GM19193 (cell line): ENCODE measurements around the gene TMEM51.

Source experiments
- POLR2A ChIP-seq: IDR thresholded peaks from 4 replicates; pipeline ENCODE4 v1.6.1; 2011; ENCODE audit not compliant: insufficient read depth, insufficient read length; ENCODE audit errors: extremely low read depth

TMEM51 gene

DNA sequence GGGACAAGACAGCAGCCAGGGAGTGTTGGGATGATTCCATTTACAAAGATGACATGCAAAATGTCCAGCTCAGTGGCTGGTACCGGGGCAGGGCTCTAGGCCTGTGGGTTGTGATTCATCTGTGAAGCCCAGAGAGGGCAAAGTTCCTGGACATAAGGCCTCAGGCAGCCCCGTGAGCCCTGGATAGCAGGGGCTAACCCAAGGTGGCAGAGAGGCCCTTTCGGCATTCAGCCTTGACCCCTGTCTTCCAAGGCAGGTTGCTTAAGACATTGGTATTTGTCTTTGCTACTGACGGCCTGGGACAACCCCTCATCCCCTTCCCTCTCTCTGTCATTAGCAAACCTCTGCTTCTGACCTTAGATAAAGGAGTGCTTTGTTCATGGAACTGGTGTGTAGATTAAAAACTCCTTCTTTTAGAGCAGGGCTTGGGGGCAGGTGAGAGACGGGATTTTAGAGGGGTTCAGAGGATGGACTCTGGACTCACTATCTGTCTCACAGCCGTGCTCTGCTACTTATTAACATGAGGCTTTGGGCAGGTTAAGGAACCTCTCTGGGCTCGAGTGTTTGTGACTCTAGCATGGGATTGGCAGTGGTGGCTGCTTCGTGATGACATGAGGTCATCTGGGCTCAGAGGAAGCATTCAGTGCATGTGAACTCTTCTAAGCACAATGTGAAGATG is 36.3 kb downstream of the TMEM51 start:
- no peak for TF ChIP-seq POLR2A

DNA sequence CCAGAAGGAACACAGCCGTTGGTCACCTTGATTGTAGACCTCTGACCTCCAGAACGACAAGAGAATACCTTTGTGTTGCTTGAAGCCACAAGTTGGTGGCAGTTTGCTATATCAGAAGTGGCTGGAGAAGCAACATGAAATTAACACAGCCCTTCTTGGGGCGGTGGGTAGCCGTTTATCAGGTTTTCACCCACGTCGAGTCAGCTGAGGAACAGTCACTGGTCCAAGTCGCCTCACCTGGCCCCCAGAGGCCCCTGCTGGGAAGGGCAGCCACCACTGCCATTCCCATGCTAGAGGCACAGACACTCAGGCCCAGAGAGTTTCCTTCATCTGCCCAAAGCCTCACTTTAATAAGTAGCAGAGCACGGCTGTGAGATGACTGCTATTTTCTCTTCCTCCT is 37.7 kb downstream of the TMEM51 start:
- no peak for TF ChIP-seq POLR2A

DNA sequence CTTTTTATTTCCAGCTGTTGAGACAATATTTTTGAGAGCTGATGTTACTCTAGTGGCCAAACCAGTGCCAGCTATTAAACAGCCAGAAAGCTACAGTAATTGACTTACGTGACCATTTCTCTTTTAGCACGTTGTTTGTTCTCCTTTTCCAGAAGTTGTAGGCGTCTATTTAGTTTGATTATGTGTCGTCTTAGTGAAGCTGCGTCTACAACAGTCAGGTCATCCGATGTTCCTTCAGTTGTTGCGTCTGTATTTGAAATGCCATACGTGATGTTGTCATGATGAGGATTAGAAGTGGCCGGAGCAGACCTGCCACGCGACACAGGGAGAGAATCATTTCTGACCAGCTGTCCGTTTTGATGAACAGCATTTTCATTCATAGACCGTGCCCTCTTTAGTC is 38.2 kb downstream of the TMEM51 start:
- no peak for TF ChIP-seq POLR2A

DNA sequence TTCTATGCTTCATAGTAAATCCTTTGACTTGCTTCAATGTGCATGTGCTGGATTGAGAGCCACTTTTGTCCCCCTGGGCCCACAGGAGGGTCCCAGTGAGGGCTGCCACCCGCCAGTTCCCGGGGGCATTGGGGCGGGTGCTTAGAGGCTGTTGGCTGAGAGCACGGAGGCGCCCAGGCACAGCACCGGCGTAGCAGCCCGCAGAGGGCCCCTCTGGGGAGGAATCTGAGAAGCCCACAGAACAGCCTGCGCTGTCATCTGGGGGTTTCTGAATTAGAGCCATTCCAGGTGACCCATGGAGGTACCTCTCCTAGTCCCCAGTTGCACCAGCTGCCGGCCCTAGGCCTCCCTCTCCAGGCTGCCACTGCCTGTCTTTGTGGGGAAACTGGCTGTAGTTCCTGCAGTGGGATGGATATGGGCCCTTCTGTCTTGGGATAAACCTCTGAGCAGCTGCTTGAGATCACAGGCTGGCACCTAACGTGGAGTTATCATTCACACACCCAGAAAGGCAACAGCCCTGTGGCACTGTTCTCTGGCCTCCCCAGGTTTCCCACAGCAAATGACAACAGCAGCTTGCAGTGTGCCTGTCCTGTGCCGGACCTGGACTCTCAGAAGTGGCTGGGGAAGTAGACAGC is 39.5 kb downstream of the TMEM51 start:
- TF ChIP-seq POLR2A: no peak

DNA sequence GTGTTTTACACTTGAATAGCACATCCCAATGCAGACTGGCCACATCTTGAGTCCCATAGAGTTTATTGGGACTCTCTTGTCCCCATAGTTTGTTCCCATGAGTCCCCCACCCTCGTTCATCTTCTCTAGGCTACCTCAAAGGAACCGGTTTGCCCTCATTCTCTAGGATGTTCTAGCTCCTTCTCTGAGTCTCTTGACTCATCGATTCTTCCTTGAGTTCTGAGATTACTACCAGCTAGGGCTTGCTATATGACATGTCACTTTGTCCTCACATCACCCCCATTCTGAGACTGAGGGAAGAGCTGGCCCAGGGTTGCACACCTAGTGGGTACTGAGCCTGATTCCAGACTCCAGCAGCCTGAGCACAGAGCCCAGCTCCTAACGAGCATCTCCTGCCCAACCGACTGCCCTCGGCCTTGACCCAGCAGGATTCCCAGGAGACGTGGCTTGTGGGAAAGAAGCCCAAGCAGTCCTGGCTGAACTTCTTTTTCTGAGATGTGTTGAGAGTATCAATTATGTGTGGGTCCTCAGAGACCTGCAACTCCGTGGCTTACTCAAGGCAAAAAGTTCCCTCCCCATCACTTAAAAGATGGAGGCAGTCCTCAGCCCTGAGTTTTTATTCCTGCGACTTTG is 42.0 kb downstream of the TMEM51 start:
- no peak for TF ChIP-seq POLR2A

DNA sequence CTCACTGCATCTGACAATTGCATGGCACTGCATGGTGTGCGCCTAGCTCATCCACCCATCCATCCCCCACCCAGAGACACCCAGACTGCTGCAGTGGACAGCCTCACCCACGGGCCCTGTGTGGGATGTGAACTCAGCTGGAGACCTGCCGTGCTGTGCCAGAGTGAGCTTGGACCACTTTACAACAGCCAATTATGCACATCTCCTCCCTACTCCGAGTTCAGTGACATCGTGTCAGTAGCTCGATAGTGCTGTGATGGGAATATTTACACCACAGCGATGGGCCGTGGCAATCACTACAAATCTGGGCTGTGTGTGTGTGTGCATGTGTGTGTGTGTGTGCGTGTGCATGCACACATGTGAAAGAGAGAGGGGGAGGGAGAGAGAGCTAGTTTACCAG is 42.5 kb downstream of the TMEM51 start:
- no peak for TF ChIP-seq POLR2A

DNA sequence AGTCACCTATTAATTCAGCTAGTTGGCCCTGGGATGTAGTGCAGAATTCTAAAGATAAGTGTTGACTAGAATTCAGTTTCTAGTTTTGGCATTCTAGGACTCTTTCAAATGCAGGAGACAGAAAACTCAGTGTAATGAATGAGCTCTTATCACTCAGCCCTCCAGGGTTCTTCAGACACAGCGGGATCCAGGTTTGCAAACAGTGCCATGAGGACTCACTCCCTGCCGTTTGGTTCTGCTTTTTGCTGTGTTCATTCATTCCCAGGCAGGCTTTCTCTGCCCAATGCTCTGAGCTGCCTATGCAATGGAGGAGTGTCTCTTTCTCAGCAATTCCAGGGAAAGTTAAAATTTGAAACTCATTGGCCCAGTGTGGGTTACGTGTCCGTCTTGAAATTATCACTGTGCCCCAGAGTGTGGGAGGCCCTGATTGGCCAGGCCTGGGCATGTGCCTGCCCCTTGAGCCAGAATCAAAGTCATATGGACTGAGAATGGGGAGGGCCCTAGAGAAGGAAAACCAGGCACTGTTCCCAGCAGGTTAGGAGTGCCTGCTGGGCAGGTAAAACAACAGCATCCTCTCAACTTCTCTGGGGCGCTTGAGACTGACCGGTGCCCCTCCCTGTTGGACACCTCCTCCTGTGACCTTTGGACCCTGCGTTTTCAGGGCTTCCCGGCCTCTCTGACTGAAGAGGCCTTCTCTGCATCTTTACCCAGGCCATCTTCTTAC is 43.4 kb downstream of the TMEM51 start:
- no peak for TF ChIP-seq POLR2A

DNA sequence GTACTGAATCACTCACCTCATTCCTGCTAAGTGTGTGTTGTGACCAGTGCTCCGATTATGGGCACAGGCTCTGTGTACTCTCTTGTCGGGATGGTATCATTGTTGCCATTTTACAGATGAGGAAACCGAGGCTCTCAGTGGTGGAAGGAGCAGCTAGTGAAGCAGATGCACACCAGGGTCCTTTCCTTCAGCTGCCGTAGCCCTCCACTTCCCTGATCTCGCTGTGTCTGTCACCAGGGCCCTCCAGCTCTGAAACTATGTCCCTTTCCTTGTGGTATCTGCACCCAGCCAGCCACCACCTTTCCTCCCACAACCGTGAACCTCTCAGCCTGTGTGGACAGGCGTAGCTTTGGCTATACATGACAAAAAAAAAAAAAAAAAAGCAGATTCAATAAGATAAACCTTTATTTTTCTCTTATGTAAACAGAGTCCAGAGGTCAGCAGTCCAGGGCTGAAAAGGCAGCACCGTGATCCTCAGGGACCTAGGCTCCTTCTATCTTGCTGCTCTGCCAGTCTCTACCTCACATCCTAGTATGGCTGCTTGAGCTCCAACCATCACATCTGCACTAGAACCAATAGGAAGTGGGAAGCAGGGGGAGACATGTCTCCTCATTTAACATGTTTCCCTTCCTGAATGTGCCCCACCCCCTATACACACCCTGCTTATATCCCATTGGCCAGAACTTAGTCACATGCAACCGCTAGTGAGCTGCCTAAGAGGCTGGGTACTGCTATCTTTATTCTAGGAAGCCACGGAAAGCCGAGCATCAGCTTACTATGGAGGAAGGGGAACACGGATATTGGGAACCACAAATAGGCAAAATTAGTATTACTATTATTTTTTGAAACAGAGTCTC is 44.3 kb downstream of the TMEM51 start:
- no peak for TF ChIP-seq POLR2A

DNA sequence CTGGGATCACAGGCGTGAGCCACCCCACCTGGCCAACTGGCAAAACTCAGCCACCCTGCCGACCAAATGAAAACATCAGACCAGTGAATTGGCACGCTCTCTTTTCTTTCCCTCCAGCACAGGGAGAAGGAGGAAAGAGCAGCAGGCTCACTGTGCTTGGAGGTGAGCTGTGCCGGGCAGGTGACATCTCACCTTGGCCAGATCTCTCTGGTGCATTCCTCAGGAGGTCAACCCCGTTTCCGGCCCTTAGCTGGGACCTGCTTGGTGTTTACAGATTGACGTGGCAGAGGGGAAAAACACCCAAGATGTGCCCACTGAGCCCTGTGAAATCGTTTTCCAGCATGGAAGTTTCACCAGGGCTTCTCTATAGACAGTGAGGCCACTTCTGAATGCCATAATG is 45.1 kb downstream of the TMEM51 start:
- TF ChIP-seq POLR2A: no peak

DNA sequence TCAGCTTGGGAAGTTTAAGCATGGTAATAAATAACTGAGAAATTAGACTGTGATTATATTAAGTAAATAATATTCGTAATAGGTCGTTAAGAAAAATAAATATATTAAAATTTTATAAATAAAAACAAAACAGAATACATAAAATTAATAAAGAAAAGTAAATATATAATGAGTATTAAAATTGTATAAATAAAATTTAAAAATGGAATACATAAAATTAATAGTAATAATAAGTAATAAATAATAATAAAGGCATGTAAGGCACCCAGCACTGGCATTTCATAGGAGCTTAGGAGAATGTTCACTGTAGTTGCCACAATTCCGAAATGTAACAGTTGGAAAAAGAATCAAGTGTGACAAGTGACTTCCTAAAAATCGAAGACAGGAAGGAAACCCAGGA is 47.7 kb downstream of the TMEM51 start:
- no peak for TF ChIP-seq POLR2A

DNA sequence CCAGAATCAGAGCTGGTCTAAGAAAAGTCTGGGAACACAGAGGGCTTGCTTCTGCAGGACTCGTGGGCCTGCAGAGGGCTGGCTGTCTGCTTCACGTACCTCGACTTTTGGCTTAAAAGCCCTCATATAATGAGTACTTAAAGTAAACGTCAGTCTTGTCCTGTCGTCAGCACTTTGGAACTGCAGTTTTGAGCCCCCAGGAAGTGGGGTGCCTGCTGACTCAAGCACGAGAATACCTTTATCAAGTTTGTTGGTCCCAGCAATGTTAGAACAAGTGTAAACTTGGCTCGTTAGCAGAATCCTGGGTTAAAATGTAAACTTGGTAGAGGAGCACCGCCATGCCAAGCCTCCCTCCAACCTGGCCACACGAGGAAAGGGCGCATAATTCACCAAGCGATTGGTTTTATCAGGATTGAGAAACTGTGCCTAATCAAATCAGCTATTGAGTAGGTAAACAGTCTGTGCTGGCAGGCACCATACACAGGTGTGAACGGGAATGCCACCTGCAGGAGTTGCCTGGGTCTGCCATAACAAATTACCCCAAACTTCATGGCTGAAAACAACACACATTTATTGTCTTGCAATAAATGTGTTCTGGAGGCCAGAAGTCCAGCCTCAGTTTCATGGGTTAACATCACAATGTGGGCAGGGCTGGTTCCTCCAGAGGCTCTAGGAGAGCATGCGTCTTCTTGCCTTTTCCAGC is 48.5 kb downstream of the TMEM51 start:
- TF ChIP-seq POLR2A: no peak

DNA sequence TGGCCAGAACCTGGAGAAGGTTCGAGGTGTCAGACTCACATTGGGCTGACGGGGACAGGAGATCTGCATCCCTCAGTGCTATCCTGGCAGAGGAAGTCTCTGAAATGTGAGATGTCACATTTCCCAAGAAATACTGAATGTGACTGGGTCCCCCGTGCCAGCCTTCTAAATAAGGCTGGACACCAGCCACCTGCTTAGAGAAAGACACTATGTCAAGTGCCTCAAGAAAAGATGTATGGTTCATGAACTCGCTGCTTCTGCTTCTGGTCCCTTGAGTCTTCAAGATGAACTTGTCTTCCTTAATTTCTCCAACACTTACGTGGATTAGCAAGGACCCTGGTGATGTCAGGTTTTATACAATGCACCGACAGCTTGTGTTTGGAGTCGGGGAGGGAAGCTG is 51.4 kb downstream of the TMEM51 start:
- no peak for TF ChIP-seq POLR2A

DNA sequence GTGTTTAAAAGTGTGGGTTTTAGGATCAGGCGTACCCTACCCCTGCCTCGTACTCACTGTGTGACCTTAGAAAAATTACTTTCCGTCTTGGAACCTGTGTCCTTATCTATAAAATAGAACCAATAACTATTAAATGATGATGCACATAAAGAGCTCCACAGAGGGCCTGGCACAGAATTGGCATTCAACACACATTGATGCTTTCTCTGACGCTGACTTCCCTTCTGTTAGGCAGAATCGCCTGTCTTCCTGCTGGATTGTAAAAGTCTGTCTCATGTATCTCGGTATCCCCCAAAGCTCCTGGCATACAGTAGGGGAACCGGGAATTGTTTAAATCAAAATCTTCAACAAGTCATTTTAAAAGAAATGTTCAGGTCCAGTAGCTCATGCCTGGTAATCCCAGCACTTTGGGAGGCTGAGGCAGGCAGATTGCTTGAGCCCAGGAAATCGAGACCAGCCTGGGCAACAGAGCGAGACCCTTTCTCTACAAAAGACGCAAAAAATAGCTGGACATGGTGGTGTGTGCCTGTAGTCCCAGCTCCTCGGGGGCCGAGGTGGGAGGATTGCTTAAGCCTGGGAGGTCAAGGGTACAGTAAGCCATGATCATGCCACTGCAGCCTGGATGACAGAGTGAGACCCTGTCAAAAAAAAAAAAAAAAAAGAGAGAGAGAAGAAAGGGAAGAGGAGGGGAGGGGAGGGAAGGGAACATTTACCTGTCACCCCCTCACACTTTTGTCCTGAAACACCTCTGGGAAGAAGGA is 52.2 kb downstream of the TMEM51 start:
- TF ChIP-seq POLR2A: no peak
